ENCODE results near the gene VGLL1.

Gene VGLL1

GRCh38 chrX:136589966-136590365 lies 58.0 kb downstream of the VGLL1 start:
- no peak overlapping the region for H3K9ac ChIP-seq (ENCODE audit: low read length)
- no peak overlapping the region for H3K4me3 ChIP-seq (ENCODE audit: low read length)
- H3K4me2 ChIP-seq (ENCODE audit: low read length) = no peak overlapping the region
- H3K23ac ChIP-seq (ENCODE audit: low read length) = no peak overlapping the region
- no peaks in the 10 kb centered on the region for H3K79me2 ChIP-seq (ENCODE audit: control insufficient read depth, insufficient read depth, low read length)
- H4K5ac ChIP-seq (ENCODE audit: low read length) = no peak overlapping the region
- H3K27me3 ChIP-seq (ENCODE audit: insufficient read depth, low read length, poor library complexity) = no peaks in the 10 kb centered on the region
- H2BK15ac ChIP-seq (replicated peaks; ENCODE audit: low read depth) = no peak overlapping the region
- no peak for DNase-seq
- H3K79me1 ChIP-seq (ENCODE audit: low read length) = no peaks in the 10 kb centered on the region
- H3K56ac ChIP-seq (ENCODE audit: low read length) = no peak overlapping the region
- no CpG with 5 or more reads among the region's 3 CpGs for WGBS (ENCODE audit: extremely low coverage, insufficient coverage, low lambda C conversion rate)
- no peak overlapping the region for H2BK120ac ChIP-seq (ENCODE audit: low read depth, low read length)
- H3K18ac ChIP-seq (ENCODE audit: low read length) = no peak overlapping the region
- no peak overlapping the region for H2AK5ac ChIP-seq (ENCODE audit: low read length)
- no peak overlapping the region for H3K4ac ChIP-seq (ENCODE audit: low read depth, low read length)
- H3K27ac ChIP-seq (ENCODE audit: low read depth, low read length) = no peak overlapping the region
- no peak overlapping the region for H2BK5ac ChIP-seq (ENCODE audit: low read length)
- H4K8ac ChIP-seq (ENCODE audit: low read depth, low read length) = no peak overlapping the region
- no peaks in the 10 kb centered on the region for H3K36me3 ChIP-seq (ENCODE audit: control insufficient read depth, insufficient read depth, low read length)
- no peaks in the 10 kb centered on the region for H3K4me1 ChIP-seq (ENCODE audit: control insufficient read depth, low read depth, low read length)

- WGBS (ENCODE audit: extremely low coverage, insufficient coverage, low lambda C conversion rate) = no CpG with 5 or more reads among the region's 2 CpGs
- Histone ChIP-seq H3K9ac (ENCODE audit: low read length) (no peak overlapping the region), H3K4ac (ENCODE audit: low read depth, low read length) (no peak overlapping the region), H4K5ac (ENCODE audit: low read length) (no peak overlapping the region), H3K79me1 (ENCODE audit: low read length) (no peaks in the 10 kb centered on the region), H2BK120ac (ENCODE audit: low read depth, low read length) (no peak overlapping the region), H2BK5ac (ENCODE audit: low read length) (no peak overlapping the region), H3K27ac (ENCODE audit: low read depth, low read length) (no peak overlapping the region), H3K4me3 (ENCODE audit: low read length) (no peak overlapping the region), H3K18ac (ENCODE audit: low read length) (no peak overlapping the region), H4K8ac (ENCODE audit: low read depth, low read length) (no peak overlapping the region), H3K79me2 (ENCODE audit: control insufficient read depth, insufficient read depth, low read length) (no peaks in the 10 kb centered on the region), H3K4me1 (ENCODE audit: control insufficient read depth, low read depth, low read length) (no peaks in the 10 kb centered on the region), H2AK5ac (ENCODE audit: low read length) (no peak overlapping the region), H3K4me2 (ENCODE audit: low read length) (no peak overlapping the region), H3K36me3 (ENCODE audit: control insufficient read depth, insufficient read depth, low read length) (no peaks in the 10 kb centered on the region), H2BK15ac (replicated peaks; ENCODE audit: low read depth) (no peak overlapping the region), H3K23ac (ENCODE audit: low read length) (no peak overlapping the region), H3K56ac (ENCODE audit: low read length) (no peak overlapping the region), H3K27me3 (ENCODE audit: insufficient read depth, low read length, poor library complexity) (no peaks in the 10 kb centered on the region)
- DNase-seq = no peak
These were observed 65.3 kb downstream of the VGLL1 start for GRCh38 chrX:136597356-136597755.

DNA sequence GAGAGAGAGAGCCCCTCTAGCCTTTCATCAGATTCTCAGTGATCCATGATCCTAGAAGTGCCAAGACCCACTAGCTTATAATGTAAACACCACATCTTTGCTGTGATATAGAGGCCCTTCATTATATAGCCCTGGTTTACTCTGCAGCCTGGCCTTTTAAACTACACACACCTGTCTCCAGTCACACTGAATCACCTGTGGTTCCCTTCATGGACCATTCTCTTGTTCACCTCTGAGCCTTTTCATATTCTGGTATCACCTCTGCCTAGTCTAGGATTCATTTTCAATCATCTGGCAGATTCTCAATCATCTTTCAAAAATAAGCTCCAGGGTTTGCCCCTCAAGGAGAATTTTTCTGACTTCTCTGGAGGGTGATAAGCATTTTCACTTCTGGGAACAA lies 65.9 kb downstream of the VGLL1 start:
- H4K8ac ChIP-seq (ENCODE audit: low read depth, low read length) = no peak overlapping the region
- H3K4me3 ChIP-seq (ENCODE audit: low read length) = no peak overlapping the region
- no peak overlapping the region for H2BK120ac ChIP-seq (ENCODE audit: low read depth, low read length)
- no peaks in the 10 kb centered on the region for H3K36me3 ChIP-seq (ENCODE audit: control insufficient read depth, insufficient read depth, low read length)
- H2AK5ac ChIP-seq (ENCODE audit: low read length) = no peak overlapping the region
- H4K5ac ChIP-seq (ENCODE audit: low read length) = no peak overlapping the region
- no peak overlapping the region for H3K56ac ChIP-seq (ENCODE audit: low read length)
- H3K27ac ChIP-seq (ENCODE audit: low read depth, low read length) = no peak overlapping the region
- H3K4me2 ChIP-seq (ENCODE audit: low read length) = no peak overlapping the region
- H2BK5ac ChIP-seq (ENCODE audit: low read length) = no peak overlapping the region
- H3K79me2 ChIP-seq (ENCODE audit: control insufficient read depth, insufficient read depth, low read length) = no peaks in the 10 kb centered on the region
- H3K4ac ChIP-seq (ENCODE audit: low read depth, low read length) = no peak overlapping the region
- H3K9ac ChIP-seq (ENCODE audit: low read length) = no peak overlapping the region
- no peak overlapping the region for H3K18ac ChIP-seq (ENCODE audit: low read length)
- H2BK15ac ChIP-seq (replicated peaks; ENCODE audit: low read depth) = no peak overlapping the region
- no peaks in the 10 kb centered on the region for H3K27me3 ChIP-seq (ENCODE audit: insufficient read depth, low read length, poor library complexity)
- H3K4me1 ChIP-seq (ENCODE audit: control insufficient read depth, low read depth, low read length) = no peaks in the 10 kb centered on the region
- no peak for DNase-seq
- H3K23ac ChIP-seq (ENCODE audit: low read length) = no peak overlapping the region
- H3K79me1 ChIP-seq (ENCODE audit: low read length) = no peaks in the 10 kb centered on the region

- no peak overlapping the region for H3K4me3 ChIP-seq (ENCODE audit: low read length)
- no peak overlapping the region for H2AK5ac ChIP-seq (ENCODE audit: low read length)
- no peak overlapping the region for H3K9ac ChIP-seq (ENCODE audit: low read length)
- WGBS (ENCODE audit: extremely low coverage, insufficient coverage, low lambda C conversion rate) = no CpG with 5 or more reads among the region's 8 CpGs
- H4K8ac ChIP-seq (ENCODE audit: low read depth, low read length) = no peak overlapping the region
- H3K23ac ChIP-seq (ENCODE audit: low read length) = no peak overlapping the region
- H2BK120ac ChIP-seq (ENCODE audit: low read depth, low read length) = no peak overlapping the region
- no peaks in the 10 kb centered on the region for H3K79me1 ChIP-seq (ENCODE audit: low read length)
- H3K79me2 ChIP-seq (ENCODE audit: control insufficient read depth, insufficient read depth, low read length) = no peaks in the 10 kb centered on the region
- H3K4ac ChIP-seq (ENCODE audit: low read depth, low read length) = no peak overlapping the region
- H2BK15ac ChIP-seq (replicated peaks; ENCODE audit: low read depth) = no peak overlapping the region
- no peak overlapping the region for H4K5ac ChIP-seq (ENCODE audit: low read length)
- no peak overlapping the region for H3K18ac ChIP-seq (ENCODE audit: low read length)
- no peak overlapping the region for H3K27ac ChIP-seq (ENCODE audit: low read depth, low read length)
- H3K56ac ChIP-seq (ENCODE audit: low read length) = no peak overlapping the region
- DNase-seq = no peak
- no peaks in the 10 kb centered on the region for H3K4me1 ChIP-seq (ENCODE audit: control insufficient read depth, low read depth, low read length)
- H2BK5ac ChIP-seq (ENCODE audit: low read length) = no peak overlapping the region
- no peak overlapping the region for H3K4me2 ChIP-seq (ENCODE audit: low read length)
- H3K27me3 ChIP-seq (ENCODE audit: insufficient read depth, low read length, poor library complexity) = no peaks in the 10 kb centered on the region
- no peaks in the 10 kb centered on the region for H3K36me3 ChIP-seq (ENCODE audit: control insufficient read depth, insufficient read depth, low read length)
These were observed 66.6 kb downstream of the VGLL1 start for GRCh38 chrX:136598631-136599030.

DNA sequence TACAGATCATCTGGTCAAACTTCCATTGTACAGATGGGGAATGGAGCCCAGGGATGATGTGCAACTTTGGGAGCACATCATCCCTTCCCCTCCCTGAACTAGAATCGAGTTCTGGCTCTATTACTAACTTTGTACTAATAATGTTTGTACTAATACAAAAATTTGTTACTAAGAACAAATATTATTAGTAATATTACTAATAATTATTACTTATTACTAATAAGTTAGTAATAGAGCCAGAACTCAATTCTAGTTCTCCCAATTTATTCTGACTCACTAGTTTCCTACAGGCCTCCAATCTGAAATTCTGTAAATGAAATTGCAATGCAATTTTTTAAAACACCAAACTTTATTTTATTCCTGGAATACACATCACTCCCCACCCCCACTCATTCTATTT lies 68.0 kb downstream of the VGLL1 start:
- Histone ChIP-seq H3K56ac (ENCODE audit: low read length) (no peak overlapping the region), H3K4ac (ENCODE audit: low read depth, low read length) (no peak overlapping the region), H3K23ac (ENCODE audit: low read length) (no peak overlapping the region), H3K79me1 (ENCODE audit: low read length) (no peaks in the 10 kb centered on the region), H3K9ac (ENCODE audit: low read length) (no peak overlapping the region), H2BK120ac (ENCODE audit: low read depth, low read length) (no peak overlapping the region), H2AK5ac (ENCODE audit: low read length) (no peak overlapping the region), H3K4me1 (ENCODE audit: control insufficient read depth, low read depth, low read length) (no peaks in the 10 kb centered on the region), H3K4me3 (ENCODE audit: low read length) (no peak overlapping the region), H3K27me3 (ENCODE audit: insufficient read depth, low read length, poor library complexity) (no peaks in the 10 kb centered on the region), H2BK5ac (ENCODE audit: low read length) (no peak overlapping the region), H3K4me2 (ENCODE audit: low read length) (no peak overlapping the region), H3K18ac (ENCODE audit: low read length) (no peak overlapping the region), H3K36me3 (ENCODE audit: control insufficient read depth, insufficient read depth, low read length) (no peaks in the 10 kb centered on the region), H4K5ac (ENCODE audit: low read length) (no peak overlapping the region), H3K27ac (ENCODE audit: low read depth, low read length) (no peak overlapping the region), H3K79me2 (ENCODE audit: control insufficient read depth, insufficient read depth, low read length) (no peaks in the 10 kb centered on the region), H4K8ac (ENCODE audit: low read depth, low read length) (no peak overlapping the region), H2BK15ac (replicated peaks; ENCODE audit: low read depth) (no peak overlapping the region)
- no CpG with 5 or more reads among the region's 1 CpG for WGBS (ENCODE audit: extremely low coverage, insufficient coverage, low lambda C conversion rate)
- DNase-seq = no peak

All from mesendoderm (in vitro differentiated cells).